Epidermal melanocyte (primary cell): ENCODE measurements around the gene PXK.
A peak's percentile ranks its signal among the peaks of the same experiment; 100 is the strongest.

Source experiments
- DNase-seq: peaks from one replicate; pipeline ENCODE4 v3.0.0; 2011; ENCODE audit warnings: low spot score; ENCODE audit not compliant: insufficient read length

The PXK gene

GRCh38 chr3:58383476-58383875, 50.8 kb downstream of the PXK start:
- DNase-seq: no peak

GRCh38 chr3:58383904-58384303, 51.2 kb downstream of the PXK start:
- peak; percentile 64 for DNase-seq

- DNase-seq: no peak
Measured at GRCh38 chr3:58384381-58385090, 51.8 kb downstream of the PXK start.

DNA sequence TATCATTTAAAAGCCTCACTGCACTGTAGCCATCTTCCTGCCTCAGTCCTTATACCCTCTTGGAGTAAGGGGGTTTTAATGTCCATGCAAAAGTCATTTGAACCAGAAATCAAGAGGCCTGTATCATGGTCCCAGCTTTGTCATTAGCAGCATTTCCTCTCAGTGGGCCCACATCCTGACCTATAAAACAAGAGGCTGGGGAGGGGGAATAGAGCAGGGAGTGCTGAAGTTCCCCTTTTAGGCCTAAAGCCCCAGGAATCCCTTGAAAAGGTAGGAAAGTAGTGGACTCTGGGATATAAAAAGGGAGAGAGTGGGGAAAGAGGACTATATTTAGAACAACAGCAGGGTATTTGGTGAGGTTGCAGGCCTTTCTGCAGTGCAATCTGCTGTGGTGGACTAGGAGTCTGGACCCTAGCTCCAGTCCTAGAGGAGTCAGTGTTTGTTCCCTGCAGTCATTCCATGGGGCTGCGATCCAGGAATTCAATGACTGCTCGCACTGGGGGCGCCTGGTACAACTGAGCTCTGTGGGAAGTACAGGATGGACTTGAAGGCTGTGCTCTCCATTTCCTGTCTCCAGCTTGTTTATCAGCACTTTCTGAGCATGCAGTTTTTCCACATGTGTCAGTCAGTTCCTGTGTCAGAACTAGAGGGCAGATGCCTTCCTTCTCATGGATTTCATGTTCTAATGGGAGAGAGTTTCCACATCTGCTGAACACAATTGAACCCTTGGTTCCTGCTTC, 54.1 kb downstream of the PXK start:
- DNase-seq: no peak

DNA sequence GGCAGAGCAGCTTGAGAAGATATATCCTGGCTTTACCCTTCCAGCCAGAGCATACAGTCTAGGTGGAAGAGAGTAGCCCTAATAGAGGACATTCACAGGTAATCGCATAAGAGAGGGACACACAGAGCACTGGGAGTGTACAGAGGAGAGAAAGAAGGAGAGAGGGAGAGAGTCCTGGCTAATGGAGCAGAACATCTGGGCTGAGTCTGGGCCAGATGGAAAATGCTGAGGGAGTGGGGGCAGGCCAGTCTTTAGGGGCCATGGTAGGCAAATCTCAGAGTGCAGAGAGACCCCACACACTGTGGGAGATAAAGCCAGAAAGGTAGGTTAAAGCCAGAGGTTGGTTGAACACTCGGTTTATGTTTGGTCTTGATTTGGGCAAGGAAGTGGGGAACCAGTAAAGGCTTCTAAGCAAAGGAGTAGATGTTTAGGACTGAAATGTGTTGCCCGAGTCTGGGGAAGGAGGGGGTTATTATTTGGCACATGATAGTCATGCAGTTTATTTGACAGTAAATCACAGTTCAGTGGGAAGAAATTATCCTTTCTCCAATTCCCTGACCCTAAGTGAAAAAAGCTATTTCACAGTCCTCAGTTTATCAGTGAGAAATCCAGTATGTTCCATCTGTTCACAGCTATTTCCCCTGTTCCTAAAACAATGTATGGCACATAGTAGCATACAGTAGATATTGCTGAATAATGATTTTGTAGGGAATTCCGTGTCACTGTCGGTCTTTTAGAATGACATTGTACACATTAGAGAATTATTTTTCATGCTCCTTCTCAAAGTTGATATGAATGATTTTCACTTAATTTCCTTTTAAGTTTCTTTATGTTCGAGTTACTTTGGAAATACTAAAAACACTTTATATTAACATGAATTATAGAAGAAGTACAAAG, 55.2 kb downstream of the PXK start:
- DNase-seq: no peak

DNA sequence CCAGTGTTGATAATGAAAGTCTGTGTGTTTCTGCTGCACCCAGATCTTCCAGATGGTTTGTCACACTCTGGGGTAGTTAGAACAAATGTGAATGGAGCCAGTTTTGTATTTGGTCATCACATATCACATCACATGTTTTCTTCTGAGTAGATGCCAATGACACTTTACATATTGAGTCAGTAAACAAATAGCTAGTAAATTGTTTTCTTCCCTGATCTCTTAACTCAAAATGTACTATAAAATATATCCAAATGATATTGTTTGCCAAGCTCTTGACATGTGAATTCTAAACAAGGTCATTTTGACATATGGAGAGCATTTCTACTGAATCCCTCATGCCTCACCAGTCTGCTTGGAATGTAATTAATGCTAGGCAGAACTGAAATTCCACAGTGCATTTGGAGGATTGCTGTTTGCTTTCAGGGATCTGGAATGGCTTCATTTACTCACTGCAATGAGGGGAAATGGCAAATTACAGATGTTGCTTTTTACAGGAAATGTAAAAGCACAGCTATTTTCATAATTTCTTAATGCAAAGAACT, 55.9 kb downstream of the PXK start:
- peak; percentile 67 for DNase-seq

DNA sequence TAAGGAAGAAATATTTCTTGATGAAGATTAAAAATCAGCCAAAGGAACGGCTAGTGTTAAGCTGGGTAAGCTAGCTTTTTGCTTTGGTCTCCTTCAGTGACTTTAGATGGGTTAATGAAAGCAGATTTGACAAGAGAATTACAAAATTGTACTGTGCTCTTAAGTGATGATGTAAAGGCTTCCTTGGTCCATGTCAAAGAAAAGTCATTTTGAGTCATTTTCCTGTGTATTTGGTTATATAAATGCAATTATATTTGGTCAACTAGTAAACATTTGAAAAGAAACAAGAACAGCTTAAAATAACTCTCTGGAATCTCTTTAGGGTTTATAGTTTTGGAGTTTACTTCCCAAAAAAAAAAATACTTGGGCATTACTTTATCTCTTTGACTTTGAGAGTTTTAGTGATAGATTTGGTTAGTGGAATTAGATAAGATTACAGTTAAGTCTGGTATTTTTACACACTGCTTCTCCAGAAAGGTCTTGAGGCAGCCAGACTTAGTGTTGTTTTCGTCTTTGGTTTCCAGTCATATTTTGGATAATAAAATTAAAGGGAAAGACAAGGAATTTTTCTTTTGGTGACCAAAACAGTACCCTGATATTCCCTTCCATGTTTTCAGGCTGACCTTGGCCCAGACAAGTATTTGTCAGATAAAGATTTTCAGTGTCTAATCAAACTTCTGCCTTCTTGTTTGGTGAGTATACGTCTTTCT, 58.6 kb downstream of the PXK start:
- no peak for DNase-seq

DNA sequence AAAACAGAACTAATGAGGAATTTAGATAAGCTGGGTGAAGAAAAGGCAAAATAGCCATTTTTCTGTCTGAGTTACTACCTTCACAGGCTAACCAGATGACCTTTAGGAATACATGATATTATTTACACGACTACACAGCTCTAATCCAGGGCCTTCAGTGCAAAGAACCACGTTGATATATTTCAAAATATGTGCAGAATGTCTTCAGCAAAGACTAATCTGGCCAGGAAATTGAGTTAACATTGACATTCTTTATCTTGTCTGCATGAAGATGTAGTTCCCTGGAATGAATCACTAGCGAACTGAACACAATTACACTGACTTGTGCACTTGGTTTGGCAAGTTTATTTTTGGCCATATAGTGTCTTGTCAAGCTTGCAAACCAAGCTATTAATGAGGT, 59.5 kb downstream of the PXK start:
- no peak for DNase-seq

- DNase-seq: no peak
Measured at GRCh38 chr3:58394339-58394738, 61.6 kb downstream of the PXK start.

- DNase-seq: no peak
Measured at GRCh38 chr3:58398669-58399333, 66.1 kb downstream of the PXK start.

GRCh38 chr3:58403513-58404109, 70.9 kb downstream of the PXK start:
- no peak for DNase-seq

- DNase-seq: no peak
Measured at GRCh38 chr3:58404396-58404795, 71.7 kb downstream of the PXK start.

- no peak for DNase-seq
Measured at GRCh38 chr3:58408906-58409305, 76.2 kb downstream of the PXK start.

GRCh38 chr3:58409663-58410062, 77.0 kb downstream of the PXK start:
- no peak for DNase-seq

DNA sequence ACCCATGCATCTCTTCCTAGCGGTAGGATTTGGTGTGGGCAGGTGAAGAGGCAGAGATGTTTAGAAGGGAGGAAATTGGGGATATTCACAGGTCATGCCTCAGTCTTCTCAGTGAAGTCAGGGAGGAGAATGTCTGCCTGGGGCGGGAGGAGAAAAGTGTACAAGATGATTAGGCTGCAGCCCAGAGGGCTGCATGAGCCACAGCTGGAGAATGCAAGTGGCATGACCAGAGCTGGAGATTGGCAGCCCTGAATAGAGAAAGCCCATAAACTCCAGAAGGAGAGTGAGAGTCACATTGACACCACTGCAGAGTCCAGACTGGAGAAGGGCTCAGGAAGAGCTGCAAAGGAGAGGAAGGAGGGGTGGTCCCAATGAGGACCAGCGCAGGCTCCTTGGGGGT, 78.3 kb downstream of the PXK start:
- no peak for DNase-seq

DNA sequence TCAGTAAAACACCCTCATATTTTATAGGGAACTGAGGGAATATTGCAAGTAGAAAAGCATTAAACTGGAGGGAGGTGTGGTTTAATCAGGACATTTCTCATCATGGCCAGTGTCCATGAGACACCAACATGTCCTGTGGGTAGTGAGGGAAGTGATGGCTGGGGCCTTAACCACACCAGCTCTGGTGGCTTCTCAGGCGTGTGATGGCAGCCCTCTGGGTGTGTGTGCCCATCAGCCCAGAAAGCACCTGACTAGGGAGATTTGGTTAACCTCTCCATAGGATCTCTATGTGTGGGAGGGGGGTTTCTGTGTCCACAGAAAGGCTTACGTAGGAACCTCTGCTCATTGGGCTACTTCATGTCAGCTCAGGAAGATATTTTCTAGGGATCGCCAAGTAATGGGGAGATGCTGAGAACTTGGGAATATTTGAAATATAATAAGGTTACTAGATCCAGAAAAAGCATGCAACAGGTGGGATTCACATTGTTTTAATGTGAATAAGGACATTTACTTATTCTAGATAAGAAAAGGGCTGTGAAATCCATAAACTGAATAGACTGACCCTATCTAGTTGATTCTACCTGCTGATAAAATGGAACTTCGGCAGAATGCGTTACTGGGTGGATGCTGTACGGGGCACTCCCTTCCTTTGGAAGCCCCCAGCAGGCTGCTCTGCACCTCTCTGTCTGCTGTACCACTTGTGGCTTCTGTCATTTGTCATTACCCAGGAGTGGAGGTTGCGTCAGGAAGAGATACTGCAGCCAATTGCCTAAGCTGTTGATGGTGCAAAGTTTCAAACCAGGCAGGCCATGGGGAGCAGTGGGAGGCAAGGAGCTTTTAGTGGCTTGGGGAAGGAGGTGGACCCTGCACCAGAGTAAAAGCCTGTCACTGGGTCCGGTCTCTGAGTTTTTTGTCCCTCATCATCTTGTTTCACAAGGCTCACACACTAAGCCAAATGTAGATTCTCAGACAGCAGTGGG, 79.4 kb downstream of the PXK start:
- DNase-seq: no peak

DNA sequence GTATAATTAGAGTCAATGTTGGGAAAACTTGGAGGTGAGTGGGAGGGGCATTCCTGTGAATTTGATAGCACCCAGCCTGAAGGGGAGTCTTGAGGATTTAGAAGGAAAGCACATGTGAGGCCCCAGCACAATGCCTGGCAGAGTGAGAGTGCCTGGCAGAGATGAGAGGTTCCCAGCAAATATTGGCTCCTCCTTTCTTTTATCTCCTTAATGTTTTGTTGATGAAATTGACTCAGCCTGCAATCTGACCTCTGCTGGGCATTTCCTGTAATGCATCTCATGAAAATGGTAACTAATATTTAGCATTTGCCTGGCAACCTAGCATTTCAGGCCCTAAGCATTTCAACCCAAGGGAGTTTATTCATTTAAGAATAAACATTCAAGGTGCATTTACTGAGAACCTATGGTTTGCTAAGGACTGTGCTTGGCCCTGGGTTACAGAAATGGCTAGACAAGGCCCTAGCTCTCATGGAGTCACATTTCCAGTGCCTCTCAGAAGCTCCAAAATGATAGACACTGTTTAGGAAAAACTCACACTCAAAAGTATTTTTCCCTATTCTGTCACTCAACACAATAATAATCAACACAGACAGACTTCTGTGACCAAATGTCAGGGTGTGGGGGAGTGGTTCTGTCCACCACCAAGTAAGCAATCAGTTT, 82.0 kb downstream of the PXK start:
- DNase-seq: peak; percentile 72

DNA sequence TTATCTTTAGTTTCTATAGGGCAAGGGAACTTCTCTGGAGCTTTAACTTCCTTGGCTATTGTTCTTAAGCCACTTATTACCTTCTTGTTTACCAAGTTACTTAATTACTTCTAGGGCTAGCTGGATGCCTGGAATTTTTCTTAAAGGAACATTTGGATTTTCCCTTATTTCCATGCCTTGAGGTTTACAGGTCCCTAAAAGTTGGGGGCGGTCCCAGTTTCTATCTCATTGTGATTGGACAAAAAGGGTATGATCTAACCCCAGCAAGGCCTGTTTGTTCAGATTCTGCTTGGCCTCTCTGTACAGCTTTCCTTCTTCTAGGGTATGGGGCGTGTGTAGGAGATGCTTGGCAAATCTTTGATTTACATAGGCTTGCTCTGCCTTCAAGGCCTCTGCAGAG, 83.5 kb downstream of the PXK start:
- DNase-seq: no peak
